Stomach (tissue), 4 donors: ENCODE results near the gene FSHR.

ENCODE experiments used
- CTCF ChIP-seq, 7 experiments: fragments of 450-650 bp in 4 of 7; fragments of 200-600 bp in 3 of 7; sonication (generic) in 3 of 7; IDR thresholded peaks; one replicate each; pipeline ENCODE4 v1.5.1; 2016 to 2019; ENCODE audit warnings: antibody characterized with exemption in 7 of 7, control low read depth in 2 of 7, mild to moderate bottlenecking in 1 of 7
- POLR2A ChIP-seq, 4 donors: fragments of 450-650 bp; IDR thresholded peaks; one replicate each; pipeline ENCODE4 v1.6.1; 2016; ENCODE audit warnings: antibody characterized with exemption in 4 of 4, control low read depth in 2 of 4, mild to moderate bottlenecking in 1 of 4, moderate library complexity in 1 of 4

DNA sequence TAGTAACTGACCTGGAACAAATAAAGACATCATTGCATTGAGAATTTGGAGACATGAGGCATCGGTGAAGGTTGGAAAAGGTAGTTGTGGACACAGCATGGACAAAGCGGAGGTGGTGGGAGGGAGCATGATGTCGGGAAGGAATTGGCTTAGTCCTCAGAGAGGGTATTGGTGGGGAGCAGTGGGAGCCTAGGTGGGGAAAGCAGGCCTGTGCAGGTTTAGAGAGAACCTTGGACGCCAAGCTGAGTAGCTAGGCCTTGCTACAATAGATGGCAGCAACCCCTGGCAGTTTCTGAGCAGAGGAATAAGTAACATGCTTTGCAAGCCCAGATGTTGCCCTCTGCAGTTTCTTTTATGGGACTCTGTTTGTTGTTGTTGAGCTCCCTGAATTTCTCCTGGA lies 221.6 kb downstream of the FSHR start:
- TF ChIP-seq CTCF (IDR thresholded peaks at IDR 0.05) (no peak), POLR2A (IDR thresholded peaks at IDR 0.05) (no peak)
